HG03039 (cell line): ENCODE measurements around the gene TVP23C.
A peak's percentile ranks its signal among the peaks of the same experiment; 100 is the strongest.
"Not testable (repeated sequence)": the region's sequence is repeated elsewhere in the genome, so short reads cannot be mapped to it uniquely, and the experiment has no call there.

Source experiments
- ATAC-seq: cut with Tn5 transposase; IDR thresholded peaks from one replicate; pipeline ENCODE4 v1.9.1; 2021; ENCODE audit warnings: mild to moderate bottlenecking, moderate library complexity; ENCODE audit not compliant: unreplicated experiment

TVP23C gene

DNA sequence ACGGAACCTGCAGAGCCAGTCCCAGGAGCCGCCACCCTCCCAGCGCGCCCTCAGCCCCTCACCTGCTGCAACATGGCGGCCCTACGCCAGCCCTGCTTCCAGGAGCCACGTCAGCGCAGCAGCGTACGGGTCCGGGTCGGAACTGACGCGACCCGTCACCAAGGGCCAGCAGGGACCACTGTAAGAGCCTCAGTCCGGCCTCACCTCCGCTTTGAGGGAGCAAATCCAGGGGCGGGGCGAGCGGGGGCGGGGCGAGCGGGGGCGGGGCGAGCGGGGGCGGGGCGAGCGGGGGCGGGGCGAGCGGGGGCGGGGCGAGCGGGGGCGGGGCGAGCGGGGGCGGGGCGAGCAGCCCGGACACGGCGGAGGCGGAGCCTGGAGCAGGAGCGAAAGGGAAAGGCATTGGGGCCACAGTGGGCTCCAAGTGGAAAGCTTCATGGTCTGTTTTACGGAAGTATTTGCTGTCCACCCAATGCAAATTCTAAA, at the start of gene TVP23C:
Gene TVP23C (minus strand): TSS at position 109 of the 483 bp plus-strand sequence. CDS start 35 bp downstream, at position 74.
- peak; percentile 88 for ATAC-seq

DNA sequence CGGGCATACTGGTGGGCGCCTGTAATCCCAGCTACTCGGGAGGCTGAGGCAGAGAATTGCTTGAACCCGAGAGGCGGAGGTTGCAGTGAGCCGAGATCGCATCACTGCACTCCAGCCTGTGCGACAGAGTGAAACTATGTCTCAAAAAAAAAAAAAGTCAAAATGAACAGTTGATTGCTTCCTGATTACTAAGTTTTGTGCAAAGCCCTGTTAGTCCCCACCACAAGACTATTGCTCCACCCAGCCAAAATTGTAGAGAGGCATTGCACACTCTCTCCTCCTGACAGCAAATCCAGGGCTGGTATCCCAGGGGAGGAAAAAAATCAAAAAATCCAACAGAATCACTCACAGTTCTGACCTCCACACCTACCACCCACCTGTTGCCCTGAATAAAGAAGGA, 29.7 kb upstream of the TVP23C start:
- not testable (repeated sequence) for ATAC-seq

DNA sequence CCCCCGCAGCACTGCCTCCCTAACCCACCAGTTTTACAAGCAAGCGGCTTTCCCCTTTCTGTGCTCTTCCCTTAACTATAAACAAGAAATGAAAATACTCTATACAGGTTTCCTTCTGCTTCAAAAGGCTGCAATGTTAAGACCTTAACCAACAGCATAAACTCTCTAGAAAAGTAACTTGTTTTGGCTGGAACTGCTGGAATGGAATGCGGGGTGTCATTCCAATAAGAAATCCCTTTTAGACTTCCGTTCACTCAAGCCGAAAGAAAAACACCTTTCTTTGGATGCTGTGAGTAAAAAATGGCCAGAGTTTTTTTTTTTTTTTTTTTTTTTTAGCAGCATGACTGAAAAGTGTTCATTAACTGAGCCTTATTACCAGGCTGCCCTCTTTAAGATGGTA, 28.7 kb upstream of the TVP23C start:
- ATAC-seq: not testable (repeated sequence)

DNA sequence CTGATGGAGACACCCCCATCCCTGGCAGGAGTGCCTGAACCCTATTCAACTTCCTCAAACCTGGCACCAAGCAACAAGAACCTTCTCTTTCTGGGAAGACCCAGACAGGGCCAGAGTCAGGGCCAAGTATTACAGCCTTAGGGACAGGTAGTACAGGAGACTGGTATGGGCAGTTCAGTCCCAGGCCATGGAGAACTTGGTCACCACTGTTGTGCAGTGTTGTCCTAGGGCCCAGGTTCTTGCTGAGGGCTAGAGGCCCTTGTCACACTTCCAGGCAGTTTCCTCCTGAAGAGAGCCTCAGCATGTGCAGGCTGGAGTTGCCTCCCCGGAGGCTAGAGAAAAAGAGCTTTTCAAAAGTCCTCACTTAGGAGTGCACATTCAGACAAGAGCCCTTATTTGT, 27.6 kb upstream of the TVP23C start:
- not testable (repeated sequence) for ATAC-seq

DNA sequence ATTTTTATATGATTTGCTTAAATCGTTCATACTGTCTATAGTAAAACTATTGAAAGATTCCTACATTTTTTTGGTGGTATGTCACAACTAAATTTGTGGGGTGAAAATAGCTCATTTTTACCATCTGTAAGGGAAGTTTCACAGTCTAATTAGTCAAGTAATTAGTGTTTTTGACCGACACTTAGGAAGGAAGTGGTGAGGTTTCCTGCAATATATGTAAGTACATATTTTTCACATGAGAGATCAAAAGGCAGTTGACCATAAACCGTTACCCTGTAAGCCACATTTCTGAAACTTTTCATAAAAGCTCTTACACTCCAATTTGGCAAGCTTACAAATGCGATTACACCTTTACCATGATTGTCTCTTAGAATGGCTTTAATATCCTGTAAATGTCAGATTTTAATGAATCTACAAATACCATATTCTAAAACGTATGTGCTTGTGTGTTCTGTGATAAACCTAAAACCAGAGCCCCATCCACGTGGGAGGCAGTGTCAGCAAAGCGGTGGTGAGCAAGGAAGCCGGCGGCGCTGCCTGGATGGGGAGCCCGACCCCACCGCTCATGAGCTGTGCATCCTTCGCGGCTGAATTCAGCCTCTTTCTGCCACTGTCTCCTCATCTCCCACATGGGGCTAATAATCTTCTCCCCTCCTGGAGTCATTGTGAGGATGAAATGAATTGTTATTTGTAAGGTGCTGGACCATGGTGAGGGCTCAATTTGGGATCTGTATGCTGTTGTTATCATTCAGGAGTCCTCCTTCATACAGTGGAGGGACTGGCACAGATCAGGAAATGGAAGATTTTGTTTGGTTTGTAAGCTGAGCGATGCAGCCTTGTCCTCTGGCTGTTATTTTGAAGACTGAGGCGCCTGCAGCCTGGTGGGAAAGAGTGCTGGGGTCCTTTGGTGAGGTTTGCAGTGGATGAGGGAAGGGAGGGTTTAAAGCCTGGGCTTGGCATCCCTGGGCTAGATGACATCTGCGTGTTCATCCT, 26.6 kb upstream of the TVP23C start:
- ATAC-seq: not testable (repeated sequence)

DNA sequence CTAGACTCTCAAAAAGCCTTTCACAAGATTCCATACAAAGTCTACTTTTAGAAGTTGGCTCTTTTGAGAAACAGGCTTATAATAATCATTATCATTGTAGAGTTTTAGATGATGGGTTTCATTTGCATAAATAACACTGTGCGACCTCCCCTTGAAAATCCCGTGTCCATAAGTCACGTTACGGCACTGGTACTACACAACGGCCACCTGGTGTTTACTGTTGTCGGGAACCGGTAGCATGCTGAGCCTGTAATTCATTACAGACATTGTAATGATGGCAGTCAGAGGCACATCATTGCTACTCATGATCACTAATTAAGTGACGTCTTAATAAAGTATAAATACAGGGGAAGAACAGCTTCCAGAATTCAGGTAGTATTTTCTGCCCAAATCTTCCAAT, 24.7 kb upstream of the TVP23C start:
- ATAC-seq: not testable (repeated sequence)

DNA sequence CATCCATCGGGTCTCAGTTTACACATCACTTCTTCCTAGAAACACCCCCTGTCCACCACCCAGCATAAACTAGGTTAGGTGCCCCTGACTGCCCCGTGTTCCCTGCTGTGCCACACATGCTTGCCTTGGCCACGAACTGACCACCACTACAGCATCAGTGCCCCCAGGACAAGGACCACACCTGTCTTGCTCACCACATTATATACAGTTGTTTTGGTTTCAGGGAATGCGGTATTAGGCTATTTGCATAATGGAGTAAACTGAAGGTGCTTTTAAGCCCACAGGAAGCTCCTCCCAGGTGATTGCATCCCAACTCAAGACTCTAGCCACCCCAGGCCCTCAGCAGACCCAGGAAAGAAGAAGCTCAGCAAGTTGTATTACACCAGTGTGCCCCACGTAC, 20.0 kb upstream of the TVP23C start:
- not testable (repeated sequence) for ATAC-seq

DNA sequence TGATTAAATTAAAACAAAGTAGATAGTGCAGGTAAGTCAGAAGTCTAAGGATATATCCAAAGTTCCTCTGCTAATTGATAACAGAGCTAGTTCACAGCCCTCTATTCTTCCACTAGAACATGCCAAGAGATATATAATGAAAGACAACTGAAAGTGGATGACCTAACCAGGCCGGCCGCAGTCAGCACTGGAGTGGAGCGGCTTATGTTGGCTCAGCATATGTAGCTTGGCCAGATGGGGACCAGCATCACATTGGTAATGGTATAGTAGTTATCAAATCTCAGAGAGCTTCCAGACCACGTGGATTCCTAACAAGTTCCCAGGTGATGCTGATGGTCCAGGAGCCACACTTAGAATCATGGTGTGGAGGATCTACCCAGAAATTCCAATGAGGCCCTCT, 18.2 kb upstream of the TVP23C start:
- not testable (repeated sequence) for ATAC-seq

DNA sequence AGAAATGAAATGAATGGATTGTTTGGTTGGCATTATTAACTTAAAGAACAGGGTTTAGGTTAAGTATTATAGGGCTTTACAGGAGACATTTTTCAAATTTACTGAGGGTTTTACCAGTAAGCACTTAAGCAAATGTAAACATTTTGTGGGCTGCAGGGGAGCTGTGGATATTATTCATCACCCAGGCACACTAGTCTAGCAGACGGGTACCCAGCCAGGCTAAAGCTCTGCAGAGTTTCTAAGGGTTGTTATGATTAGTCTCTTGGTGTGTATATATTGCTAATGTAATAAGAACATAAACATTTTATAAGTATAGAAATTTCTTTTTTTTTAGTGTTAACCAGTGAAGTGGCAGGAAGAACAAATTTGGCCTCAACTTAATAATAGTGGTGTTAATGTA, 13.6 kb upstream of the TVP23C start:
- not testable (repeated sequence) for ATAC-seq

DNA sequence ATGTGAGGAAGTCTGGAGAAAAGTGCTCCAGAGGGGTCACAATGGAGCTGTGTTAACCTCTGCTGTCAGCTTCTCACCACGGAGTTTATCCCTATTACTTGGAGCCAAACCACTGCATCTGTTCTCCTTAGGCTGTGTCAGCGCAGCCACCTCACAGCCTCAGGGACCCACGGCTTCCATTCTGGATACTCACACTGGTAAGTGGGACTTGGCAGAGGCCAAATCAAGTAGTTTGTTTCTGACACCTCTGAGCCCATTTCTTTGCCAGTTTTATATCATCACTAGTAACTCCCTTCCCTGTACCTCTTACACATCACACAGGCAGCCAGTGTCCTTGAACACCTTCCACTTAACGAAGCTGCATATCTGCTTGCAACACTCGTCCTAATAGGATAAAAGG, 11.4 kb upstream of the TVP23C start:
- not testable (repeated sequence) for ATAC-seq

DNA sequence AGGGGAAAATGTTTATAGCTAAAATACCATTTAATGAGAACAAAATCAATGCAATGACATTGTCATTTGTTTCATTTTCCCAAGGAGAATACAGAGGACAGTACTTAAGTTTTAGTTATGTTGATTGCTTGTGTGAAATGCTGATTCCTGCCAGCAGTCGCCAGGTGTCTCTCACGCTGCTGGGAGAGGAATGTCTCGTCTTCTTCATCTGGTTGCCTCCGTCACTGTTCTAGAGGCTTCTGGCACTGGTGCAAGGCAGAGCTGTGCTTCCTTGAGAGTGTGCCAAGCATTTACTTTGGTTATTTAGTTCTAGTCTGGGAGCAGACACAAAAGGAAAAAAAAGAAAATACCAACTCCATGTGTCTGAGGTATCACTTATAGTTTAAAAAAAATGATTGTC, 10.6 kb upstream of the TVP23C start:
- not testable (repeated sequence) for ATAC-seq

DNA sequence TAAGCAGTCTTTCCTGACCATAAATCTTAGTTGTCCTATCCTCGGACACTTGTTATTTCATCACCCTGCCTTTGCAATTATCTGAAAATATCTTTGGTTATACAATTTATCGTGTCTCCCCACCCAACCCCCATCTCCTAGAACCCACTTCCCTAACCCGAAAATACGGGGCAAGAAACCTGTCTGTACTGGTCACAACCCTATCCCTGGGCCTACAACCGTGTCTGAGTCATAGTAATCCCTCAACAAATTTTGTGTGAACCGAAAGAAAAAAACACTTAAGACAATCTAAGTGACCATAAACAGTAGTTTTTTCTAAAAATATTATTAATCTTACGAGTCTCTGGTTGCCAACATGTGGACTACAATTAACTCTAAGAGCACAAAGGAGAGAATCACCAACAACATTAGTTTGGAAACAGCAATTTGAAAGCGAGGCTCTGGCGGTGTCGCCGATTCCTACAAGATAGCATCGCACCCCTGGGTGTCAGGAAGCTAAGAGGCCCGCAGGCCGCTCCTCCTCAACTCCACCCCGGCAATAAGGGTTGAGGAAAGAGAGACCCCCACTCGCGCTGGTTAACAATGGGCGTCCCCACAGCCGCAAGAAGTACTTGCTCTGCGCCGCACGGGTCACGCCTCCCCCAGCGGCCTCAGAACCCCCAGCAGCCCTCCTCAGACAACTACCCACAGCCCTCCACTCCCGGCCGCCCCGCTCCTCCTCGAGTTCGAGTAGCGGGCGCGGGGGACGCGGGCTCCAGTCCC, 489 bp downstream of the TVP23C start:
- not testable (repeated sequence) for ATAC-seq

DNA sequence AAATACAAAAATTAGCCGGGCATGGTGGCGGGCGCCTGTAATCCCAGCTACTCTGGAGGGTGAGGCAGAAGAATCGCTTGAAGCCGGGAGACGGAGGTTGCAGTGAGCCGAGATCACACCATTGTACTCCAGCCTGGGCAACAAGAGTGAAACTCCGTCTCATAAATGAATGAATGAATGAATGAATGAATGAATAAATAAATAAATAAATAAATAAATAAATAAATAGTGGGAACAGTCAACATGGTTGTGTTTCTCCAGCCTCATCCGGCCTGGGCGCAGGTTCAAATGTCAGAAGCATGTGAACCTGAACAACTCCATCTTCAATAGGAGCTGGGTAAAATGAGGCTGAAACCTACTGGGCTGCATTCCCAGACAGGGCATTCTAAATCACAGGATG, 1.8 kb downstream of the TVP23C start:
- ATAC-seq: not testable (repeated sequence)

DNA sequence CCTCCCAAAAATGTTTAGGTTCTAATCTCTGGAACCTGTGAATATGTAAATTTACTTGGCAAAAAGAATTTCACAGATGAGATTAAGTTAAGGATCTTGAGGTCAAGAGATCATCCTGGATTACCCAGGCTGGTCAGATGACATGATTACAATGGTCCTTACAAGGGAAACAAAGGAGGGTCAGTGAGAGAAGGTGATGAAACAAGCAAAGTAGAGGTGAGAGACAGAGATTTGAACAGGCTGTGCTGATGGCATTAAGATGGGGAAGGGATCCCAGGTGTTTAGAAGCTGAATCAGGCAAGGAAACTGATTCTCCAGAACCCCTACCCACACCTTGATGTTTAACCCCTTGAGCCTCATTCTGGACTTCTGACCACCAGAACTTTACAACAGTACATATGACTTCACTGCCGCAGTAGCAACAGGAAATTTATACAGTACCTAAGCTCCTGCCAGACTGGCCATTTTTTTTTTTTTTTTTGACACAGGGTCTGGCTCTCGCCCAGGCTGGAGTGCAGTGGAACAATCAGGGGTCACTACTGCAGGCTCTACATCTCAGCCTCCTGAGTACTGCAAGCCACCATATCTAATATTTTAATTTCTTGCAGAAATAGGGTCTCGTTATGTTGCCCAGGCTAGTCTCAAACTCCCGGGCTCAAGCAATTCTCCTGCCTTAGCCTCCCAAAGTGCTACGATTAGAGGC, 4.7 kb downstream of the TVP23C start:
- not testable (repeated sequence) for ATAC-seq

DNA sequence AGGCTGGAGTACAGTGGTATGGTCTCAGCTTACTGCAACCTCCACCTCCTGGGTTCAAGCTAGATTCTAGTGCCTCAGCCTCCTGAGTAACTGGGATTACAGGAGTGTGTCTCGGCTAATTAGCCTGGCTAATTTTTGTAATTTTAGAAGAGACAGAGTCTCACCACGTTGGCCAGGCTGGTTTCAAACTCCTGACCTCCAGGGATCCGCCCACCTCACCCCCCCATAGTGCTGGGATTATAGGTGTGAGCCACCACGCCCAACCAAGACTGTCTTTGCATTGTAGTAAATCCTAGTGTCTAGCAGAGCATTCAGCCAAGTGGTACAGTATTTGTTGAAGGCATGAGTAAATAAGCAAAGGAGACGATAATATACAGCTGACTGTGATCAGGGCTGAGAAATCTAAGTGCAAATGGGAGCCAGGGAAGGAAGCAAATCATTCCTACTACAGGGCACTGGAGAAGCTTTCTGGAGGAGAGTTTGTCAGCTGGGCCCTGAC, 5.9 kb downstream of the TVP23C start:
- ATAC-seq: not testable (repeated sequence)

DNA sequence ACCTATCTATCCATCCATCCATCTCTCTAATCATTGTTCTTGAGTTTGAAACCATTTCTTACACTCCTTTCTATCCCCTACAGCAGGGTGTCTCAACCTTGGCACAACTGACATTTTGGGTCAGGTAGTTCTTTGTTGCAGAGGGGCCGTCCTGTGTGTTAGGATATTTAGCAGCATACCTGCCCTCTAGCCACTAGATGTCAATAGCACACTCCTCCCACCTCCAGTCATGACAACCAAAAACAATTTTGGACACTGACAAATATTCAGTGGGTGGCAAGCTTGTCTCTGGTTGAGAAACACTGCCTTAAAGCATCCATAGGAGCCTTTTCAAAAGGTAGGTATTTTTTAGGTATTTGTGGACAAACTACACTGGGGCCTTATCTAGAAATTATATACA, 10.4 kb downstream of the TVP23C start:
- ATAC-seq: not testable (repeated sequence)

DNA sequence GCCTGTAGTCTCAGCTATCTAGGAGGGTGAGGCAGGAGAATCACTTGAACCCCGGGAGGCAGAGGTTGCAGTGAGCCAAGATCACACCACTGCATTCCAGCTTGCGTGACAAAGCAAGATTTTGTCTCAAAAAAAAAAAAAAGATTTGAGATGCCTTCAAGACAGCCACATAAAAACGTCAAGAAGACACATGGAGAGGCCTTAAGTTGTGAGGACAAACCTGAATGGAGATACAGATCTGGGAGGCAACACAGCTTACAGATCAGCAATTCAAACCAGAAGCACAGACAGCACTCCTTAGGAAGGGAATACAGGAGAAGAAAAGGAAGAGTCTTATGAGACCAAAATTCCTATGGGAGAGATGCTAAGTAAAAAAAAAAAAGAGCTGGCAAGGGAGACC, 13.7 kb downstream of the TVP23C start:
- not testable (repeated sequence) for ATAC-seq

DNA sequence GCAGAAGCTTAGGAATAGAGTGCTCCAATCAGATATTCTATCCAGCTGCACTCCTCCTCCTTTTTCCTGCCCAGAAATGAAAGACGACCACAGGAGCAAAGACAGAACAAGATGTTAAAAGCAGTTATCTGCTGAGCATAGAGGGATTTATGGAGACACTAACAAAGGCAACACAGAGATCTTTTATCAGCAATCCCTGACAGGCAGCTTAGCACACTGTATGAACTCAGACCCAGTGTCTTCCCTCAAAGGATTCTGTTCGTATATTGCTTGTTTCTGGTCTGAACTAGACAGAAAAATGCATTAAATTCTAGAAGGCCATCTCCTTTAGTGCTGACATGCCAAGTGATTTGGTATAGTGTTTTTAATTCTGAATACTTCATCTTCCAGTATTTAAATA, 16.7 kb downstream of the TVP23C start:
- ATAC-seq: not testable (repeated sequence)

DNA sequence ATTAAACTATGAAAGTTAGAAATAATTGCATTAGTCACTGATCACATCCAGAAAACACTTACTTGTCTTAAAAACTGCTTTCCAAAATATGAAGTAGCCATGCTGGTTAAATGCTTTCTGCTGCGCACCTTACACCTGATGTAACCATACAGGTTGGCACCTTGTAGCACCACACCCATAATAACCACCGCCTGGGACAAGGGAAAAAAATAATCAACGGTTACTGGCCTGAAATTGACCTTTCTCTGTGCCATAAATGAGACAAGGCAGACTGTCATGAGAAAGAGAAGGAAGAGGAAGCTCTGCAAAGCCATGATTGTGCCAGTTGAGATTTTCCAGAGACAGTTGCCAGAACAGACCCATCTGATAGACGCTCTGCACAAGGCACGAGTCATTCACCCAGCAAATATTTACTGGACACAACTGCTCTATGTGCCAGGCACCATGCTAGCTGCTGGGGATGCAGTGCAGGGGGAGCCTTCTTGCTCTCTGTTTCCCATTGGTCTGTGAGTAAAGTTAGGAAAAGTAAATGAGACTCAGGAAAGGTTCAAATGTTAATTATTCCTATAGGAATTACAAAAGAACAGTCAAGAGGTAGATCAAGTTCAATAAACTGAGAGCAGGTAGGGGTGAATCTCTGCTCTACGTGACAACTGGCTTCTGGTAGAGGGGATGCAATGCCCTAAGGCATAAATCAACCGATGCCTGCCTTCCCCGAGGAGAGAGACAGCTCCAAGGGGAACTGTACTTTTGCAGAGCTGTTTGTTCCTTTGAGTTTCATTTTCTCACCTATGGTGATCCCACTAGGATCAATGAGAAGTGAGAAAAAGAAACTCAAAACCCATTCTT, 22.7 kb downstream of the TVP23C start:
- ATAC-seq: not testable (repeated sequence)

DNA sequence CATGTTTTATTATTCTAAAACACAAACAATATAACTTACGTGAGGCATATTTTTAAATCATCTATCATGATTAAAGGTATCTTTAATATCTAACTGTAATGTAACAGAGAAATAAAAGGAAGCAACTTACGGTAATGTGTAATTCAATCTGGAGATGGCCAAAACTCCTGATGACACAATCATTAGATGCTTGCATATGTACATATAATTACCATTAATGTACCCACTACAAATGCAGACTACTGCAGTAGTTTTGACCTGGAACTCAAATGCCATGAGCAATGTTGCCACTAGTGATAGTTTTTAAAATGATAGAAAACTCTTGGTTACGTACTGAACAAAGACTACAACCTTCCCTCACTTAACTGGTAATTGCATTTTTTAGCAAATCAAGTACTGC, 30.2 kb downstream of the TVP23C start:
- ATAC-seq: not testable (repeated sequence)
